ENCODE results near the gene CELA3A.
"Not testable (repeated sequence)": the region's sequence is repeated elsewhere in the genome, so short reads cannot be mapped to it uniquely, and the experiment has no call there.

CELA3A gene

GRCh38 chr1:22005261-22006149 is 4.0 kb downstream of the CELA3A start:
- H3K9ac ChIP-seq (ENCODE audit: low read depth, low read length); H3K36me3 ChIP-seq (ENCODE audit: control insufficient read depth, insufficient read depth, low read length); H3K4me1 ChIP-seq (ENCODE audit: control insufficient read depth, insufficient read depth, low read length); H3K27me3 ChIP-seq (ENCODE audit: control insufficient read depth, insufficient read depth, low read length); H3K9me3 ChIP-seq (ENCODE audit: control insufficient read depth, insufficient read depth, low read length); H3K4me3 ChIP-seq (ENCODE audit: low read depth, low read length): not testable (repeated sequence)

GRCh38 chr1:22006736-22007135 is 5.3 kb downstream of the CELA3A start:
- not testable (repeated sequence) for H3K4me1 ChIP-seq (ENCODE audit: control insufficient read depth, insufficient read depth, low read length); H3K36me3 ChIP-seq (ENCODE audit: control insufficient read depth, insufficient read depth, low read length); H3K4me3 ChIP-seq (ENCODE audit: low read depth, low read length); H3K9ac ChIP-seq (ENCODE audit: low read depth, low read length); H3K9me3 ChIP-seq (ENCODE audit: control insufficient read depth, insufficient read depth, low read length); H3K27me3 ChIP-seq (ENCODE audit: control insufficient read depth, insufficient read depth, low read length)

- H3K9me3 ChIP-seq (ENCODE audit: control insufficient read depth, insufficient read depth, low read length); H3K27me3 ChIP-seq (ENCODE audit: control insufficient read depth, insufficient read depth, low read length); H3K36me3 ChIP-seq (ENCODE audit: control insufficient read depth, insufficient read depth, low read length); H3K4me3 ChIP-seq (ENCODE audit: low read depth, low read length); H3K4me1 ChIP-seq (ENCODE audit: control insufficient read depth, insufficient read depth, low read length); H3K9ac ChIP-seq (ENCODE audit: low read depth, low read length): not testable (repeated sequence)
Observed at GRCh38 chr1:22007262-22007661, 5.8 kb downstream of the CELA3A start.

- not testable (repeated sequence) for H3K9me3 ChIP-seq (ENCODE audit: control insufficient read depth, insufficient read depth, low read length); H3K4me1 ChIP-seq (ENCODE audit: control insufficient read depth, insufficient read depth, low read length); H3K4me3 ChIP-seq (ENCODE audit: low read depth, low read length); H3K36me3 ChIP-seq (ENCODE audit: control insufficient read depth, insufficient read depth, low read length); H3K27me3 ChIP-seq (ENCODE audit: control insufficient read depth, insufficient read depth, low read length); H3K9ac ChIP-seq (ENCODE audit: low read depth, low read length)
Observed at GRCh38 chr1:22009566-22009965, 8.1 kb downstream of the CELA3A start.

- not testable (repeated sequence) for H3K9me3 ChIP-seq (ENCODE audit: control insufficient read depth, insufficient read depth, low read length); H3K27me3 ChIP-seq (ENCODE audit: control insufficient read depth, insufficient read depth, low read length); H3K4me3 ChIP-seq (ENCODE audit: low read depth, low read length); H3K36me3 ChIP-seq (ENCODE audit: control insufficient read depth, insufficient read depth, low read length); H3K4me1 ChIP-seq (ENCODE audit: control insufficient read depth, insufficient read depth, low read length); H3K9ac ChIP-seq (ENCODE audit: low read depth, low read length)
Observed at GRCh38 chr1:22012752-22013151, 11.3 kb downstream of the CELA3A start.

- H3K36me3 ChIP-seq (ENCODE audit: control insufficient read depth, insufficient read depth, low read length); H3K27me3 ChIP-seq (ENCODE audit: control insufficient read depth, insufficient read depth, low read length); H3K4me3 ChIP-seq (ENCODE audit: low read depth, low read length); H3K9me3 ChIP-seq (ENCODE audit: control insufficient read depth, insufficient read depth, low read length); H3K9ac ChIP-seq (ENCODE audit: low read depth, low read length); H3K4me1 ChIP-seq (ENCODE audit: control insufficient read depth, insufficient read depth, low read length): not testable (repeated sequence)
Observed at GRCh38 chr1:22014575-22015206, 13.2 kb downstream of the CELA3A start.

- Histone ChIP-seq H3K4me1 (ENCODE audit: control insufficient read depth, insufficient read depth, low read length) (no peaks in the 10 kb centered on the region), H3K4me3 (ENCODE audit: low read depth, low read length) (no peak overlapping the region), H3K9me3 (ENCODE audit: control insufficient read depth, insufficient read depth, low read length) (no peaks in the 10 kb centered on the region), H3K36me3 (ENCODE audit: control insufficient read depth, insufficient read depth, low read length) (no peaks in the 10 kb centered on the region), H3K9ac (ENCODE audit: low read depth, low read length) (no peak overlapping the region), H3K27me3 (ENCODE audit: control insufficient read depth, insufficient read depth, low read length) (no peaks in the 10 kb centered on the region)
Observed at GRCh38 chr1:22018583-22019559, 17.4 kb downstream of the CELA3A start.

- no peaks in the 10 kb centered on the region for H3K9me3 ChIP-seq (ENCODE audit: control insufficient read depth, insufficient read depth, low read length)
- H3K4me3 ChIP-seq (ENCODE audit: low read depth, low read length): no peak overlapping the region
- no peaks in the 10 kb centered on the region for H3K36me3 ChIP-seq (ENCODE audit: control insufficient read depth, insufficient read depth, low read length)
- no peaks in the 10 kb centered on the region for H3K4me1 ChIP-seq (ENCODE audit: control insufficient read depth, insufficient read depth, low read length)
- H3K27me3 ChIP-seq (ENCODE audit: control insufficient read depth, insufficient read depth, low read length): no peaks in the 10 kb centered on the region
- no peak overlapping the region for H3K9ac ChIP-seq (ENCODE audit: low read depth, low read length)
Observed at GRCh38 chr1:22021061-22021460, 19.6 kb downstream of the CELA3A start.

GRCh38 chr1:22024485-22025367 is 23.3 kb downstream of the CELA3A start:
- no peaks in the 10 kb centered on the region for H3K4me1 ChIP-seq (ENCODE audit: control insufficient read depth, insufficient read depth, low read length)

GRCh38 chr1:22025368-22026155 is 24.1 kb downstream of the CELA3A start:
- Histone ChIP-seq H3K9ac (ENCODE audit: low read depth, low read length) (peak overlapping the region; percentile 99), H3K9me3 (ENCODE audit: control insufficient read depth, insufficient read depth, low read length) (no peaks in the 10 kb centered on the region)

More at GRCh38 chr1:22024485-22025367, 23.3 kb downstream of the CELA3A start:
- Histone ChIP-seq H3K9me3 (ENCODE audit: control insufficient read depth, insufficient read depth, low read length) (no peaks in the 10 kb centered on the region), H3K4me3 (ENCODE audit: low read depth, low read length) (peak overlapping the region; percentile 100), H3K36me3 (ENCODE audit: control insufficient read depth, insufficient read depth, low read length) (no peaks in the 10 kb centered on the region), H3K27me3 (ENCODE audit: control insufficient read depth, insufficient read depth, low read length) (no peaks in the 10 kb centered on the region), H3K9ac (ENCODE audit: low read depth, low read length) (peak overlapping the region; percentile 99)

More at GRCh38 chr1:22025368-22026155, 24.1 kb downstream of the CELA3A start:
- H3K27me3 ChIP-seq (ENCODE audit: control insufficient read depth, insufficient read depth, low read length): no peaks in the 10 kb centered on the region
- no peaks in the 10 kb centered on the region for H3K4me1 ChIP-seq (ENCODE audit: control insufficient read depth, insufficient read depth, low read length)
- peak overlapping the region; percentile 100 for H3K4me3 ChIP-seq (ENCODE audit: low read depth, low read length)
- peaks cover 2% of the 10 kb centered on the region for H3K36me3 ChIP-seq (ENCODE audit: control insufficient read depth, insufficient read depth, low read length)
